ENCODE results near the gene STN1. TPM values are rescaled to one million over a fixed set of nuclear protein-coding genes. Genes with fewer than 3 reads are reported as not detected.

STN1 gene
- total and polyA plus RNA-seq, 2 experiments from 2014 or later: 20.5 to 20.8 TPM

DNA sequence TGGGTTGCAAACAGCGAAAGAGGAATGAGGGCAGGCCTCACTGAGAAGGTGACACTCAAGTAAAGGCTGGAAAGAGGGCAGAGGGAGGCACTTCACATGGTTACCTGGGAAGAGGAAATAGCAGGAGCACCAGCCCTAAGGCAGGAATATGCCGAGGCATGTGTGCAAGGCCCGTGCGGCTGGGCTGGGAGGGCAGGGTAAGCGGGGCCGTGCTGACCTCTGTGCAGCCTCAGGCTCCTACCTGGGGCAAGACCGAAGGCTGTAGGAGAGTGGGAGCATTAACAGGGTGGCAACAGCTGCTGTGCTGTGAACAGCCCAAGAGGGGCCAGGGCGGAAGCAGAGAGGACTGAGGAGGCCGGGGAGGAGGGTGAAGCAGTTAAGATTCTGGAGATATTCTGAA is 38.6 kb downstream of the STN1 start:
- TF ChIP-seq EZH2 (IDR thresholded peaks at IDR 0.05; ENCODE audit: insufficient read depth, poor library complexity, severe bottlenecking) (no peak), EZH2phosphoT487 (IDR thresholded peaks at IDR 0.05; ENCODE audit: insufficient read depth, low read depth) (no peak)
- Histone ChIP-seq H3K36me3 (ENCODE audit: low read depth) (0 out of 2 replicates have a peak, but pooled peaks cover 4% of the 10 kb centered on the region), H2AFZ (no peak overlapping the region), H3K27ac (no peak overlapping the region), H3F3A (ENCODE audit: insufficient read depth) (no peaks in the 10 kb centered on the region), H3K79me2 (ENCODE audit: insufficient read depth) (no peaks in the 10 kb centered on the region), H3K4me1 (ENCODE audit: insufficient read depth) (no peaks in the 10 kb centered on the region), H4K20me1 (ENCODE audit: insufficient read depth) (no peaks in the 10 kb centered on the region), H3K9ac (no peak overlapping the region), H3K9me3 (ENCODE audit: low read depth) (no peaks in the 10 kb centered on the region), H3K4me3 (no peak overlapping the region), H3K4me2 (ENCODE audit: unreplicated experiment) (no peak overlapping the region), H3K9me2 (ENCODE audit: insufficient read depth) (no peaks in the 10 kb centered on the region), H3K27me3 (replicated peaks; ENCODE audit: insufficient read depth) (no peaks in the 10 kb centered on the region)
- in situ Hi-C loops (cut with MboI): loop anchor here (25.0 kb wide), 1 partner anchor 333 kb away; no protein-coding TSS in a partner anchor
- WGBS, 2 experiments (ENCODE audit: low coverage in 1 of 2, low lambda C conversion rate in 2 of 2, missing lambda C conversion rate in 2 of 2): 83 to 84% methylated on average over 9 of the region's 9 CpGs
- no peak for DNase-seq

DNA sequence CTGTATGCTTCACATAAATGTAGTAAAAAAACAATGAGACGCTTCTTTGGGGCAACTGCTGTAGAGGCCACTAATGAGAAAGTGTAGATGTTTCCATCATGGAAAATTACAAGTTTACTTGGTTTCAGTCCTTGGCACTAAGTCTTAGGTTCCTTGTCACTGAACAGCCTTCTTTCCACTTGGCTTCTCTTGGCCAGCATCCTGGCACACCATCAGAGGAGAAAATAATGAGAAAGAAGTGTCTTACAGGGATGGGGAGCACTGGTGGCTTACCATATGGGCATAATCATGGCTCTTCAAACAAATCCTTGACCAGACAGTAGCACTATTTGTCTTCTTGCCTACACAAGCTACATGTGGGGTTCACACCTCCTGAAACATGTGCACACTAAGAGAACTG is 40.1 kb downstream of the STN1 start:
- Histone ChIP-seq H3K27me3 (replicated peaks; ENCODE audit: insufficient read depth) (no peaks in the 10 kb centered on the region), H3K36me3 (ENCODE audit: low read depth) (no peaks in the 10 kb centered on the region), H3K4me3 (no peak overlapping the region), H3K79me2 (ENCODE audit: insufficient read depth) (no peaks in the 10 kb centered on the region), H3K27ac (no peak overlapping the region), H2AFZ (no peak overlapping the region), H3K4me1 (ENCODE audit: insufficient read depth) (no peaks in the 10 kb centered on the region), H3K9me3 (ENCODE audit: low read depth) (no peaks in the 10 kb centered on the region), H4K20me1 (ENCODE audit: insufficient read depth) (no peaks in the 10 kb centered on the region), H3K9ac (no peak overlapping the region), H3K4me2 (ENCODE audit: unreplicated experiment) (no peak overlapping the region), H3F3A (ENCODE audit: insufficient read depth) (no peaks in the 10 kb centered on the region), H3K9me2 (ENCODE audit: insufficient read depth) (no peaks in the 10 kb centered on the region)
- in situ Hi-C loops (cut with MboI): loop anchor here (25.0 kb wide), 1 partner anchor 334 kb away; no protein-coding TSS in a partner anchor
- WGBS, 2 experiments (ENCODE audit: low coverage in 1 of 2, low lambda C conversion rate in 2 of 2, missing lambda C conversion rate in 2 of 2): 91 to 94% methylated on average over 1 of the region's 1 CpG
- TF ChIP-seq EZH2 (IDR thresholded peaks at IDR 0.05; ENCODE audit: insufficient read depth, poor library complexity, severe bottlenecking) (no peak), EZH2phosphoT487 (IDR thresholded peaks at IDR 0.05; ENCODE audit: insufficient read depth, low read depth) (no peak)
- DNase-seq: no peak

DNA sequence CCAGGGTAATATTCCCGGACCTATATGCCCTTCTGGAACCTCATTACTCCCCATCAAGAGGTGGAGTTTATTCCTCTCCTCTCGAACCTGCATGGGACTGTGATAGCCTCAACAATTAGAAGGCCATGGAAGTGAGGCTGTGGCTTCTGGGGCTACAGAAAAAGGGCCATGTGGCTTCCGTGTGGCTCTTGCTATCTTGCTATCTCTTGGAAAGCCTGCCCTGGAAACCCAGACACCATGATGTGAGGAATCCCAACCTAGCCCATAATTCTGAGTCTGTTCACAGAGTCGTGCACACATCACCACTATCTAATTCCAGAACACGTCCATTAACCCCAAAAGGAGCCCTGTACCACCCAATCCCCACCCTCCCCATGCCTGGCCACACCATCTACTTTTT is 41.8 kb downstream of the STN1 start:
- no peak overlapping the region for H3K27ac ChIP-seq
- peaks cover 10% of the 10 kb centered on the region for H3K4me1 ChIP-seq (ENCODE audit: insufficient read depth)
- no peaks in the 10 kb centered on the region for H3K79me2 ChIP-seq (ENCODE audit: insufficient read depth)
- H3K4me2 ChIP-seq (ENCODE audit: unreplicated experiment): no peak overlapping the region
- peaks cover 12% of the 10 kb centered on the region for H3F3A ChIP-seq (ENCODE audit: insufficient read depth)
- DNase-seq: no peak
- TF ChIP-seq EZH2 (IDR thresholded peaks at IDR 0.05; ENCODE audit: insufficient read depth, poor library complexity, severe bottlenecking): no peak
- no peak for TF ChIP-seq EZH2phosphoT487 (IDR thresholded peaks at IDR 0.05; ENCODE audit: insufficient read depth, low read depth)
- in situ Hi-C loops (cut with MboI): loop anchor here (25.0 kb wide), 1 partner anchor 336 kb away; no protein-coding TSS in a partner anchor
- no peak overlapping the region for H3K4me3 ChIP-seq
- H3K9ac ChIP-seq: no peak overlapping the region
- no peaks in the 10 kb centered on the region for H3K36me3 ChIP-seq (ENCODE audit: low read depth)
- no peaks in the 10 kb centered on the region for H3K9me3 ChIP-seq (ENCODE audit: low read depth)
- H4K20me1 ChIP-seq (ENCODE audit: insufficient read depth): no peaks in the 10 kb centered on the region
- no peaks in the 10 kb centered on the region for H3K27me3 ChIP-seq (replicated peaks; ENCODE audit: insufficient read depth)
- no peaks in the 10 kb centered on the region for H3K9me2 ChIP-seq (ENCODE audit: insufficient read depth)
- no peak overlapping the region for H2AFZ ChIP-seq
- 84 to 87% methylated on average over 5 of the region's 5 CpGs for WGBS, 2 experiments (ENCODE audit: low coverage in 1 of 2, low lambda C conversion rate in 2 of 2, missing lambda C conversion rate in 2 of 2)

DNA sequence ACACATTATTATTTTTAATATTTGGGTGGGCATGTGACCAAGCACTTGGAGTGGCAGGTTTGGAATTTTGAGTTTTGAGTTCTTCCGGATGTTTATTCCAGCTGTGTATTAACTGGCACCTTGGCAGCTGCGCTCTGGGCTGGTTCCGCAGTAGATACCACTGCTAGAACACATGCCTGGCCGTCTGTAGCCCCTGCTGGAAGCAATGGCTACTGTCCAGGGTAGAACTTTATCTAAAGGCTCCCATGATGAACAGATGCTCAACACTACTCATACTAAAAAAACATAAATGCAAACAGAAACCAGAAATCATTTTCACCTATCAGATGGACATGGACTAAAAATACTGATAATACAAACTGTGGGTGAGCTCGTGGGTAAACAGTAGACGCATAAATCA is 43.3 kb downstream of the STN1 start:
- Histone ChIP-seq H3K4me1 (ENCODE audit: insufficient read depth) (peaks cover 22% of the 10 kb centered on the region), H3K27ac (no peak overlapping the region), H3K4me2 (ENCODE audit: unreplicated experiment) (no peak overlapping the region), H3K9me2 (ENCODE audit: insufficient read depth) (no peaks in the 10 kb centered on the region), H3K9ac (no peak overlapping the region), H3K4me3 (no peak overlapping the region), H3K79me2 (ENCODE audit: insufficient read depth) (no peaks in the 10 kb centered on the region), H3K9me3 (ENCODE audit: low read depth) (no peaks in the 10 kb centered on the region), H2AFZ (no peak overlapping the region), H3K36me3 (ENCODE audit: low read depth) (no peaks in the 10 kb centered on the region), H3K27me3 (replicated peaks; ENCODE audit: insufficient read depth) (no peaks in the 10 kb centered on the region), H3F3A (ENCODE audit: insufficient read depth) (peaks cover 24% of the 10 kb centered on the region), H4K20me1 (ENCODE audit: insufficient read depth) (no peaks in the 10 kb centered on the region)
- 88 to 90% methylated on average over 6 of the region's 6 CpGs for WGBS, 2 experiments (ENCODE audit: low coverage in 1 of 2, low lambda C conversion rate in 2 of 2, missing lambda C conversion rate in 2 of 2)
- no peak for DNase-seq
- in situ Hi-C loops (cut with MboI): loop anchor here (25.0 kb wide), 1 partner anchor 338 kb away; no protein-coding TSS in a partner anchor
- TF ChIP-seq EZH2 (IDR thresholded peaks at IDR 0.05; ENCODE audit: insufficient read depth, poor library complexity, severe bottlenecking) (no peak), EZH2phosphoT487 (IDR thresholded peaks at IDR 0.05; ENCODE audit: insufficient read depth, low read depth) (no peak)

All from GM23248 (cell line).